ENCODE measurements around the gene ATP10D.
"Not testable (repeated sequence)": the region's sequence is repeated elsewhere in the genome, so short reads cannot be mapped to it uniquely, and the experiment has no call there.

The ATP10D gene

DNA sequence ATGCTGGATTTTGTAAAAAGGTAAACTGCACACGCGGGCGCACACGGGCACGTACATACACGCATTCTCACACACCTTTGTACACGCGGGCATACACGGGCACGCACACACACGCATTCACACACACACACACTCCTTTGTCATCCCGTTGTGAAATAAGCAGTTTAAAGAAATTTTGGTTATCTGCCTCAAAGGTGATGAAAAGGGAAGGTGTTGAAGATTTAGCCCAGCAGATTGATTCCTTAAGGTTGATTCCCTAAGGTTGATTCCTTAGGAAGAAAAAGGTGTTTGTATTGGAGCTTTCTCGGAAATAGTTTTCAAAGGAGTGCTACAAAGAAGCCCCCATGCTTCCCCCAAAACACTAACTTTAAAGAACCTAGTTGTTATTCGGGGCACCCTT is 693 bp downstream of the ATP10D start:
- DNase-seq (ENCODE audit: low spot score): no peak
- Histone ChIP-seq H3K27ac (peak overlapping the region; percentile 90 to 92), H3K4me3 (peak overlapping the region; percentile 76)
- TF ChIP-seq, protein P1, sequence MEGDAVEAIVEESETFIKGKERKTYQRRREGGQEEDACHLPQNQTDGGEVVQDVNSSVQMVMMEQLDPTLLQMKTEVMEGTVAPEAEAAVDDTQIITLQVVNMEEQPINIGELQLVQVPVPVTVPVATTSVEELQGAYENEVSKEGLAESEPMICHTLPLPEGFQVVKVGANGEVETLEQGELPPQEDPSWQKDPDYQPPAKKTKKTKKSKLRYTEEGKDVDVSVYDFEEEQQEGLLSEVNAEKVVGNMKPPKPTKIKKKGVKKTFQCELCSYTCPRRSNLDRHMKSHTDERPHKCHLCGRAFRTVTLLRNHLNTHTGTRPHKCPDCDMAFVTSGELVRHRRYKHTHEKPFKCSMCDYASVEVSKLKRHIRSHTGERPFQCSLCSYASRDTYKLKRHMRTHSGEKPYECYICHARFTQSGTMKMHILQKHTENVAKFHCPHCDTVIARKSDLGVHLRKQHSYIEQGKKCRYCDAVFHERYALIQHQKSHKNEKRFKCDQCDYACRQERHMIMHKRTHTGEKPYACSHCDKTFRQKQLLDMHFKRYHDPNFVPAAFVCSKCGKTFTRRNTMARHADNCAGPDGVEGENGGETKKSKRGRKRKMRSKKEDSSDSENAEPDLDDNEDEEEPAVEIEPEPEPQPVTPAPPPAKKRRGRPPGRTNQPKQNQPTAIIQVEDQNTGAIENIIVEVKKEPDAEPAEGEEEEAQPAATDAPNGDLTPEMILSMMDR (IDR thresholded peaks at IDR 0.05): no peak

DNA sequence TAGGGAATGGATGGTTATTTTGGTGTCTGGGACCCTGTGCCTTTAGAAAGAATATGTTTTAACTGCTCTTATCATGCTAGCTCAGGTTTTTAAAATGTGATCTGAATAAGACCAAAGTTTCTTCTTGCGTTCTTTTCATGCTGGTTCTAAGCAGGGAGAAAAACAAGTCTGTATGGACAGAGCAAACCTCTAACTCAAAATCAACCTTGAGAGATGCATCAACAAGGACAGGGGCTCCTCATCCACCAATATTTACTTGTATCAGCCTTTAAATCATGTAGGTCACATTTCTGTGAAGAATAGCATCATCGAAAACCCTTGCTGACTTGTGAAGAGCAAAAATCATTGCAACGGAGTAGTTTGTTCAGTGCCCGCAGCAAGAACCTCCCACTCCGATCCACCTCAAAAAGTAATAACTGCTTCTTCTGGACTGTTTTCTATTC is 1.2 kb downstream of the ATP10D start:
- H3K4me3 ChIP-seq: peak overlapping the region; percentile 76
- TF ChIP-seq, protein P1 (IDR thresholded peaks at IDR 0.05): no peak
- peak overlapping the region; percentile 90 to 92 for H3K27ac ChIP-seq
- DNase-seq (ENCODE audit: low spot score): no peak

DNA sequence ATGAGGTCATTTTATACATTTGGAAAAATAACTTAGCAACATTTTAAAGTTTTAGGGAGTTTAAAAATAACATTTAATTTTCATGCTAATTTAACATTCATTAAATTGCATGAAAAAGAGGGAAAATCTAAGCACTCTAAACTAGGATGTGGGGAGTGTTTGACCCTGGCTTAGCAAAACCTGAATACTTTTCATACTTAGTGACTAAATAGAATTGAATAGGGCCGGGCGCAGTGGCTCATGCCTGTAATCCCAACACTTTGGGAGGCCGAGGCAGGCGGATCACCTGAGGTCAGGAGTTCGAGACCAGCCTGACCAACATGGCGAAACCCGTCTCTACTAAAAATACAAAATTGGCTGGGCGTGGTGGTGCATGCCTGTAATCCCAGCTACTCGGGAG is 1.7 kb downstream of the ATP10D start:
- DNase-seq (ENCODE audit: low spot score): not testable (repeated sequence)
- Histone ChIP-seq H3K27ac (peak overlapping the region in 1 of 2 donors; percentile 92), H3K4me3 (peak overlapping the region; percentile 76)

DNA sequence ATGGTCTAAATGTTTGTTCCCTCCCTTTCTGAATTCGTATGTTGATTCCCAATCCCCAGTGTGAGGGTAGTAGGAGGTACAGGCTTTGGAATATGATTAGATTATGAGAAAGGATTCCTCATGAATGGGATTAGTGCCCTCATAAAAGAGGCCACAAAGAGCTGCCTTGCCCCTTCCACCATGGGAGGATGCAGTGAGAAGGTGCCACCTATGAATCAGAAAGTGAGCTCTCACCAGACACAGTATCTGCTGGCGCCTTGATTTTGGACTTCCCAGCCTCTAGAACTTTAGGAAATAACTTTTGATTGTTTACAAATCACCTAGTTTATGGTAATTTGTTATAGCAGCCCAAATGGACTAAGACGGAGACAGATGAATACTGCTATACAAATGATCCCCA is 3.6 kb downstream of the ATP10D start:
- DNase-seq (ENCODE audit: low spot score): no peak
- TF ChIP-seq, protein P1 (IDR thresholded peaks at IDR 0.05): no peak
- Histone ChIP-seq H3K27ac (no peak overlapping the region), H3K4me3 (peak overlapping the region; percentile 33)

DNA sequence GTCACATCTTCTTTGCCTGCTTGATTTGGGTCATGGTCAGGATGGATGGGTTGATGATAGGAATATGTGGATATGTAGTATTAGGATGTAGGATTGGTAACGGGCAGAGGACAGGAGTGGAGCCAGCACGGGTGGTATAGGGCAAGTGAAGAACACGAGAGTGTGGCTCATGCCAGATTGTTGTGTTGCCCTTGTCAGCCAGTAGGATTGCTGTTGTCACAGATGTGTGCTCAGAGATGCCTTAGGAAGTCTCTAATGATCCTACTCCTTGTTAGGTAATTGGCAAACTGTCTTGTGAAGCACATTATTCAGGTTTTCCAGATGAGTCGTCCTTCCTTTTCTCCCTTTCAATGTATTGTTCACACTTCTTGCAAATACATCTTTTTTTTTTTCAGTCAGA is 5.5 kb downstream of the ATP10D start:
- TF ChIP-seq, protein P1 (IDR thresholded peaks at IDR 0.05): no peak
- Histone ChIP-seq H3K4me3 (peak overlapping the region; percentile 45), H3K27ac (peak overlapping the region in 1 of 2 donors; percentile 15)
- DNase-seq (ENCODE audit: low spot score): no peak

DNA sequence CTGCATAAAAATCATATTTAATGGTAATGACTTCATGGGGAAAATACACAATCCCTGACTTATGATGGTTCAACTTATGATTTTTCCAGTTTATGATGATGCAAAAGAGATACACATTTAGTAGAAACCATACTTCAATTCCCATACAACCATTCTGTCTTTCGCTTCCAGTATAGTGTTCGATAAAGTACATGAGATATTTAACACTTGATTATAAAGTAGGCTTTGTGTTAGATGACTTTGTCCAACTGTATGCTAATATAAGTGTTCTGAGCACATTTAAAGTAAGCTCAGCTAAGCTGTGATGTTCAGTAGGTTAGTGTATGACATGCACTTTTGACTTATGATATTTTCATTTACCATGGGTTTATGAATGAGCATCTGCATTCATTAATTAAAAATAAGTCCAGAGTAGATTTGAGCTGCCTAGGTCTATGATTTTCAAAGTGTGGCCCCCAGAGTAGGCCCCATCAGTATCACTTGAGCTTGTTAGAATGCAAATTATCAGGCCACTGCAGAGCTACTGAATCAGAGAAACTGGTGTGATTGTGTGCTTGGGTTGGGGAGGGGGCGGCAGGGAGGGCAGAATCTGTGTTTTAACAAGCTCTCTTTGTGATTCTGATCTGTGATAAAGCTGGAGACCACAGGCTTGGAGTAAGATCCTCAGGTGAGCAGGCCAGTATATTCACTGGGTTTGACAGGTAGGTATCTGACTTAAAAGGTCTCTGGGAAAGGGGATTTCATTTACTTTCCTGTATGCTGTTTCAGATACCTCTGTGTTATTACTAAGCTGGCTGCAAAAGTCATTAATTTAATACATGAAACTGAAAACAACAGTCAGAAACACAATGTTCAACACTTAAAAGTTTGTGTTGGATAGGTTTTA is 8.4 kb downstream of the ATP10D start:
- TF ChIP-seq, protein P1 (IDR thresholded peaks at IDR 0.05): no peak
- no peak for DNase-seq (ENCODE audit: low spot score)
- peak overlapping the region; percentile 7 for H3K4me3 ChIP-seq
- H3K27ac ChIP-seq: peak overlapping the region in 1 of 2 donors; percentile 6

DNA sequence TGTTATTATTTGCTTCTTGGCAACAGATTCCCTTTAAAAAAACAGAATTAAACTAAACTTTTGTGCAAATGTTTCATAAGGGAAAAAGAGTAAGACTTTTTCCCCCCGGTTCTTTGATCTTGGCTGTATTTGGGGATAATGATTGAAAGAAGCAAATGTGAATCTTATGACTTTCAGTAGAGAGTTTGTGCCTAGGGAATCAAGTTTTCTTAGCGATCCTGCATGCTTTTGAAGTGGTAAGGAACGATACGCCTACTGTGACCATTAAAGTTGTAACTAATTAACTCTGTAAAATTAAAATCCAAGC is 9.0 kb downstream of the ATP10D start:
- TF ChIP-seq, protein P1 (IDR thresholded peaks at IDR 0.05): no peak
- DNase-seq (ENCODE audit: low spot score): no peak
- peak overlapping the region in 1 of 2 donors; percentile 6 for H3K27ac ChIP-seq
- peak overlapping the region; percentile 7 for H3K4me3 ChIP-seq
